ENCODE measurements around the gene ZSCAN5C. TPM values are rescaled to one million over a fixed set of nuclear protein-coding genes. Genes with fewer than 3 reads are reported as not detected.

The ZSCAN5C gene, protein sequence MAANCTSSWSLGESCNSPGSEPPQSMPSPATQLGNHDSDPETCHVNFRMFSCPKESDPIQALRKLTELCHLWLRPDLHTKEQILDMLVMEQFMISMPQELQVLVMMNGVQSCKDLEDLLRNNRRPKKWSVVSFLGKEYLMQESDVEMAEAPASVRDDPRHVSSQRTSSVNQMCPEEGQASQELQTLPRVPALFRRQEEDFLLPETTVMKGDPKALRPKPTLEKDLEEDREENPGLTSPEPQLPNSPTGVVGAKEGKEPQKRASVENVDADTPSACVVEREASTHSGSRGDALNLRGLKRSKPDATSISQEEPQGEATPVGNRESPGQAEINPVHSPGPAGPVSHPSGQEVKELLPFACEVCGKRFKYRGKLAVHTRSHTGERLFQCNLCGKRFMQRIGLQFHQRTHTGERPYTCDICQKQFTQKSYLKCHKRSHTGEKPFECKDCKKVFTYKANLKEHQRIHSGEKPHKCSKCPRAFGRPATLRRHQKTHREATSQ
- not detected for total RNA-seq

DNA sequence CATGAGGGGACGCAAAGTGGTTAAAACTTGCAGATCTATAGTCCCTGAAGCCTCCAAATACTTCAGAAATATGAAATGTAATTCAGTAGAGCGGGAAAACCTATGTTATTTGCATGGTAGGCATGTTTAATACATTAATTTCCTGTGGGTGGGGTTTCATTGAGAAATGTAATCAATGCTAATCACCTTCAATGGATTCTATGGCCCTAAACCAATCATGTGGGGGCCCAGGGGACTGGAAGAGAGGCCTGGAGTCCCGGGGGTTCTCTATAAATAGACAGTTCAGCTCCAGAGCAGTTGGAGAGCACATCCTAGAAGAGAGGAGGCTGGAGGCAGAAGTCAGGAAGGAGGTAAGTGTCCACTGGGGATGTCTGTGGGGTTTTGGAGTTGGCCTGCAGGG is at the start of gene ZSCAN5C:
ZSCAN5C (plus strand) TSS at position 301 of the 400 bp plus-strand sequence. CDS start 3,641 bp downstream, outside the sequence.
- Histone ChIP-seq H3K4me1 (no peaks in the 10 kb centered on the region), H3K27me3 (no peaks in the 10 kb centered on the region), H3K9me3 (no peaks in the 10 kb centered on the region), H3K27ac (no peak within 1 kb of the TSS), H3K4me3 (no peak within 1 kb of the TSS), H3K36me3 (no peaks in the 10 kb centered on the region)
- WGBS, 2 donors: 53 to 67% methylated on average over 3 of the region's 3 CpGs
- TF ChIP-seq, protein P1, sequence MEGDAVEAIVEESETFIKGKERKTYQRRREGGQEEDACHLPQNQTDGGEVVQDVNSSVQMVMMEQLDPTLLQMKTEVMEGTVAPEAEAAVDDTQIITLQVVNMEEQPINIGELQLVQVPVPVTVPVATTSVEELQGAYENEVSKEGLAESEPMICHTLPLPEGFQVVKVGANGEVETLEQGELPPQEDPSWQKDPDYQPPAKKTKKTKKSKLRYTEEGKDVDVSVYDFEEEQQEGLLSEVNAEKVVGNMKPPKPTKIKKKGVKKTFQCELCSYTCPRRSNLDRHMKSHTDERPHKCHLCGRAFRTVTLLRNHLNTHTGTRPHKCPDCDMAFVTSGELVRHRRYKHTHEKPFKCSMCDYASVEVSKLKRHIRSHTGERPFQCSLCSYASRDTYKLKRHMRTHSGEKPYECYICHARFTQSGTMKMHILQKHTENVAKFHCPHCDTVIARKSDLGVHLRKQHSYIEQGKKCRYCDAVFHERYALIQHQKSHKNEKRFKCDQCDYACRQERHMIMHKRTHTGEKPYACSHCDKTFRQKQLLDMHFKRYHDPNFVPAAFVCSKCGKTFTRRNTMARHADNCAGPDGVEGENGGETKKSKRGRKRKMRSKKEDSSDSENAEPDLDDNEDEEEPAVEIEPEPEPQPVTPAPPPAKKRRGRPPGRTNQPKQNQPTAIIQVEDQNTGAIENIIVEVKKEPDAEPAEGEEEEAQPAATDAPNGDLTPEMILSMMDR (IDR thresholded peaks at IDR 0.05): no peak
- no peak for TF ChIP-seq EP300 (IDR thresholded peaks at IDR 0.05)
- TF ChIP-seq POLR2A (IDR thresholded peaks at IDR 0.05): no peak
- no peak for DNase-seq (ENCODE audit: low spot score in 2 of 2)

DNA sequence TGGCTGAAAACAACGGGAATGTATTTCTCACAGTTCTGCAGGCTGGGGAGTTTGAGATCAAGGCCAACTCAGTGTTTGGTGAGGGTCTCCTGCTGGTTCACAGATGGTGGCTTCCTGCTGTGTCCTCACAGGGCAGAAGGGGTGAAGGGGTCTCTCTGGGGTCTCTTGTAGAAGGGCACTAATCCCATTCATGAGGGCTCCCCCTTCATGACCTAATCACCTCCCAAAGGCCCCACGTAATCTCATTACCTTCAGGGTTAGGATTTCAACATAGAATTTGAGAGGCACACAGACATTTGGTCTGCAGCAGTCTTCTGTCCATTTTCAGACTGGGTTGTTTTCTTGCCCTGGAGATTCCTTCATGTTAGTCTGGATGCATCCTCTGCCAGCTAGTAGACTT is 49.4 kb upstream of the ZSCAN5C start:
- DNase-seq (ENCODE audit: low spot score in 2 of 2): no peak
- Histone ChIP-seq H3K27ac (no peak overlapping the region), H3K9me3 (no peaks in the 10 kb centered on the region), H3K36me3 (peaks cover 0 to 62% (median 13%) of the 10 kb centered on the region in 3 donors), H3K4me3 (no peak overlapping the region), H3K4me1 (no peaks in the 10 kb centered on the region), H3K27me3 (no peaks in the 10 kb centered on the region)
- no peak for TF ChIP-seq POLR2A (IDR thresholded peaks at IDR 0.05)
- no peak for TF ChIP-seq EP300 (IDR thresholded peaks at IDR 0.05)
- TF ChIP-seq, protein P1 (IDR thresholded peaks at IDR 0.05): no peak
- WGBS, 2 donors: 77 to 85% methylated on average over 2 of the region's 2 CpGs

DNA sequence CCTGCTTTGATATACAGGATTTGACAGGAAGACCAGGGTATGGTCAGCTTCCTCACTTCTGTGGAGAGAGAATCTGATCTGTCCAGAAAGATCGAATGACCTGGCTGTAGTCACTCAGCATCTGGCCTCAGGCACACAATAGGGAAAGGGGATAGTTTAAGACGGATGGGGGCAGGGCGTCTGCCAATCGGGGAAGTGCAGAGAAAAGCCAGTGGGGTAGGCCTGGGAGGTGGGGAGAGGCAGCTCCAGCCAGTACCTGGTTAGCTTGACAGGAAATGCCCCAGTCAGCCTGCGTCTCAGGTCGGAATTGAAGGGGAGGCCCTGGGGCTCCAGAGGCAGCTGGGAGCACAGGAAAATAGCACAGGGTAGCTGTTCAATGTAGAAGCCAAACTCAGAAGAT is 48.6 kb upstream of the ZSCAN5C start:
- Histone ChIP-seq H3K27ac (no peak overlapping the region), H3K4me3 (no peak overlapping the region), H3K9me3 (no peaks in the 10 kb centered on the region), H3K27me3 (no peaks in the 10 kb centered on the region), H3K4me1 (no peaks in the 10 kb centered on the region), H3K36me3 (peaks cover 0 to 62% (median 5%) of the 10 kb centered on the region in 3 donors)
- WGBS, 2 donors: 45 to 46% methylated on average over 6 of the region's 6 CpGs
- TF ChIP-seq, protein P1 (IDR thresholded peaks at IDR 0.05): no peak
- TF ChIP-seq EP300 (IDR thresholded peaks at IDR 0.05): no peak
- no peak for TF ChIP-seq POLR2A (IDR thresholded peaks at IDR 0.05)
- no peak for DNase-seq (ENCODE audit: low spot score in 2 of 2)

DNA sequence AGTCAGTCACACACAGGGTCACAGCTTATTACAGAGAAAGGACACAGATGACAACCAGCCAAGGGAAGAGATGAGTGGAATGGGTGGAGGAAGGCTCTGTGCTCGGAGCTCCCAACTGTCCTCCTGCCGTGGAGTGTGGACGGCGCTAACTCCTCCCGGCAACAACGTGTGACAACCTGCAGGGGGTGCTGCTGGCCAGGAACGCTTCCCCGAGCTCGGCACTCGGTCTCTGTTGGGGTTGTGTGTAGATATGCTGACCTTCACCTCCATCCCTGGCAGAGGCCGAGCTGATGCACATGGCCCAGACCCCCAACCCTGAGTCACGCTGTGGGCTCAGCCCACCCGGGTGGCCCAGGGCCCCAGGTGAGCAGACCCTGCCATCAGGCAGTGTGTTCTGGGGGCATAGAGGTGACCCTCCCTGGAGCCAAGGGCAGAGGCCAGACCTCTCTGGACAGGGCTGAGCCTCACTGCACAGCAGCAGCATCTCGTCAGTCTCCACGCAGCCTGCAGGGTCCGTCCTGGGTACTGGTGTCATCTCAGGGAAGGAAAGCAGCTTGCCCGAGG is 46.9 kb upstream of the ZSCAN5C start:
- no peaks in the 10 kb centered on the region for H3K9me3 ChIP-seq
- WGBS, 2 donors: 66 to 79% methylated on average over 6 to 13 of the region's 17 CpGs
- no peaks in the 10 kb centered on the region for H3K27me3 ChIP-seq
- no peaks in the 10 kb centered on the region for H3K4me1 ChIP-seq
- no peak overlapping the region for H3K4me3 ChIP-seq
- H3K36me3 ChIP-seq: peaks cover 0 to 62% (median 0%) of the 10 kb centered on the region in 3 donors
- TF ChIP-seq EP300 (IDR thresholded peaks at IDR 0.05): no peak
- TF ChIP-seq, protein P1 (IDR thresholded peaks at IDR 0.05): no peak
- TF ChIP-seq POLR2A (IDR thresholded peaks at IDR 0.05): no peak
- H3K27ac ChIP-seq: no peak overlapping the region
- no peak for DNase-seq (ENCODE audit: low spot score in 2 of 2)

DNA sequence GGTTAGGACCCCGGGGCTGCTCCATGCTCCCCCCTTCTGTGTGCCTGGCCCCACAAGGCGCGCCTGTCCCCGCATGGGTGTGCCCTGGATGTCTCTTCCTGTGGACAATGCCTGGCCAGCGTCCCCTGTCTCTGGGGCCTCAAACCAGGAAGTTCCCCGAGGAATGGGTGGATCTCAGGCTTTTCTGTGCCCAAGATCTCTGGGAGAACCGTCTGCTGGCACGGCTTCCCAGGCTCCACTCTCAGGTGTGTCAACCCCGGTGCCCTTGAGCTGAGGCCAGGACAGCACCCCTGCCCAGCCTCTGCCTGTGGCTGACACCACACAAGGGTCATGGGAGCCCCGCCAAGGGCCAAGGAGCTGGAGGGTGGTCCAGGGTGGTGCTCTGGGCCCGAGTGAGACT is 45.3 kb upstream of the ZSCAN5C start:
- Histone ChIP-seq H3K27ac (peak overlapping the region in 1 of 4 donors; percentile 1), H3K36me3 (peaks cover 0 to 76% (median 0%) of the 10 kb centered on the region in 3 donors)

More for the DNA sequence above, 45.3 kb upstream of the ZSCAN5C start:
- no peak for TF ChIP-seq POLR2A (IDR thresholded peaks at IDR 0.05)
- TF ChIP-seq, protein P1 (IDR thresholded peaks at IDR 0.05): no peak
- no peak for TF ChIP-seq EP300 (IDR thresholded peaks at IDR 0.05)
- no peaks in the 10 kb centered on the region for H3K9me3 ChIP-seq
- no peaks in the 10 kb centered on the region for H3K4me1 ChIP-seq
- no peak for DNase-seq (ENCODE audit: low spot score in 2 of 2)
- H3K4me3 ChIP-seq: no peak overlapping the region
- WGBS, 2 donors: 72 to 79% methylated on average over 11 of the region's 11 CpGs
- H3K27me3 ChIP-seq: no peaks in the 10 kb centered on the region
